PC-3 (cell line): ENCODE measurements around the gene ARHGAP28. TPM values are rescaled to one million over a fixed set of nuclear protein-coding genes. Genes with fewer than 3 reads are reported as not detected.

Experiments
- ATAC-seq: fragments of 200-7000 bp; cut with Tn5 transposase; 2 replicates; pipeline ENCODE4 v1.9.1; 2020; ENCODE audit warnings: mild to moderate bottlenecking, moderate library complexity
- BruUV-seq: library from RNA; stranded (reverse); fragments of 400-500 nt; replicated peaks from 2 replicates; lab custom pipeline; 2021; lab: Mats Ljungman, UMichigan
- CTCF ChIA-PET: fragments of 300-600 bp; sonication (Branson Sonifier 250); formaldehyde crosslinking; loops from one replicate; lab custom pipeline; 2022; ENCODE audit warnings: antibody characterized with exemption; lab: Charles Lee
- POLR2A ChIA-PET: fragments of 300-600 bp; sonication (Branson Sonifier 250); formaldehyde crosslinking; loops from one replicate; lab custom pipeline; 2022; ENCODE audit warnings: antibody characterized with exemption; ENCODE audit not compliant: unreplicated experiment; lab: Charles Lee
- DNase-seq: peaks from one replicate; pipeline ENCODE4 v3.0.0-alpha.2; 2015
- H2AFZ ChIP-seq: fragments of 300-600 bp; sonication (generic); 2 replicates; pipeline ENCODE4 v1.6.0; 2016; ENCODE audit warnings: antibody characterized with exemption, low read length
- H3F3A ChIP-seq: fragments of 300-600 bp; sonication (generic); one replicate; pipeline ENCODE4 v1.6.0; 2017; ENCODE audit warnings: antibody characterized with exemption, low read length, control low read depth, mild to moderate bottlenecking; ENCODE audit not compliant: unreplicated experiment
- H3K27ac ChIP-seq: fragments of 300-600 bp; sonication (generic); 2 replicates; pipeline ENCODE4 v1.5.1; 2016; ENCODE audit warnings: mild to moderate bottlenecking, low read length
- H3K27me3 ChIP-seq: fragments of 300-600 bp; sonication (generic); 2 replicates; pipeline ENCODE4 v1.6.1; 2016; ENCODE audit warnings: low read length, mixed read lengths
- H3K36me3 ChIP-seq: fragments of 300-600 bp; sonication (generic); 2 replicates; pipeline ENCODE4 v1.6.1; 2016; ENCODE audit warnings: low read depth, mixed run types, low read length, mixed read lengths
- H3K4me1 ChIP-seq: fragments of 300-600 bp; sonication (generic); 2 replicates; pipeline ENCODE4 v1.5.1; 2016; ENCODE audit warnings: low read length; ENCODE audit not compliant: insufficient read depth
- H3K4me2 ChIP-seq: fragments of 300-600 bp; sonication (generic); 2 replicates; pipeline ENCODE4 v1.6.0; 2016; ENCODE audit warnings: low read length
- H3K4me3 ChIP-seq: fragments of 300-600 bp; sonication (generic); 2 replicates; pipeline ENCODE4 v1.5.1; 2016; ENCODE audit warnings: mild to moderate bottlenecking, low read length, mixed read lengths
- H3K79me2 ChIP-seq: fragments of 300-600 bp; sonication (generic); 2 replicates; pipeline ENCODE4 v1.6.1; 2017; ENCODE audit warnings: low read length, mixed read lengths
- H3K9ac ChIP-seq: fragments of 300-600 bp; sonication (generic); 2 replicates; pipeline ENCODE4 v1.6.0; 2016; ENCODE audit warnings: mild to moderate bottlenecking, low read length
- H3K9me2 ChIP-seq: fragments of 300-600 bp; sonication (generic); replicated peaks from 2 replicates; pipeline ENCODE4 v1.6.1; 2016; ENCODE audit warnings: mixed run types, low read length, mixed read lengths
- H3K9me3 ChIP-seq: fragments of 300-600 bp; sonication (generic); 2 replicates; pipeline ENCODE4 v1.6.1; 2016; ENCODE audit warnings: low read length, mixed read lengths
- H4K20me1 ChIP-seq: fragments of 300-600 bp; sonication (generic); 2 replicates; pipeline ENCODE4 v1.6.1; 2016; ENCODE audit warnings: low read length, mixed read lengths
- CTCF ChIP-seq: fragments of 300-600 bp; sonication (generic); conservative IDR thresholded peaks from 2 replicates; pipeline ENCODE4 v1.5.1; 2017; ENCODE audit warnings: antibody characterized with exemption, low read depth, mild to moderate bottlenecking, low read length
- EZH2 ChIP-seq: fragments of 300-600 bp; sonication (generic); IDR thresholded peaks from one replicate; pipeline ENCODE4 v1.6.1; 2017; ENCODE audit warnings: antibody characterized with exemption, mild to moderate bottlenecking, low read length; ENCODE audit not compliant: unreplicated experiment
- EZH2phosphoT487 ChIP-seq: fragments of 300-600 bp; sonication (generic); IDR thresholded peaks from 2 replicates; pipeline ENCODE4 v1.6.1; 2018; ENCODE audit warnings: mild to moderate bottlenecking, antibody characterized with exemption, low read length, borderline replicate concordance
- intact Hi-C: fragments of 100-400 bp; cut with micrococcal nuclease; formaldehyde crosslinking; loops from 2 replicates; pipeline ENCODE4 v1.9.0; 2023
- total RNA-seq: library from RNA; depleted of rRNA; stranded (reverse); fragments of >200 nt; gene quantifications from 2 replicates; pipeline ENCODE4 v1.2.3, GENCODE V29; 2014

Gene ARHGAP28
- total RNA-seq, 1 experiment from 2014 or later, result 10.0 TPM

- no peak overlapping the region for H3K4me2 ChIP-seq
- H2AFZ ChIP-seq, result no peak overlapping the region
- DNase-seq, result no peak
- no peak overlapping the region for H3K9ac ChIP-seq
- H3K27ac ChIP-seq, result no peak overlapping the region
- no peaks in the 10 kb centered on the region for H3K36me3 ChIP-seq
- TF ChIP-seq EZH2, result no peak
- TF ChIP-seq EZH2phosphoT487, result no peak
- TF ChIP-seq CTCF, result no peak
- H4K20me1 ChIP-seq, result no peaks in the 10 kb centered on the region
- H3K4me3 ChIP-seq, result no peak overlapping the region
- H3K4me1 ChIP-seq, result no peaks in the 10 kb centered on the region
- H3K9me2 ChIP-seq, result no peaks in the 10 kb centered on the region
- intact Hi-C loops, result no loop called here
- no TSS peak for BruUV-seq
- ChIA-PET POLR2A (no interaction called here), CTCF (no interaction called here)
- H3F3A ChIP-seq, result no peaks in the 10 kb centered on the region
- H3K9me3 ChIP-seq, result no peaks in the 10 kb centered on the region
- peaks cover 92% of the 10 kb centered on the region for H3K27me3 ChIP-seq
- H3K79me2 ChIP-seq, result no peaks in the 10 kb centered on the region
- ATAC-seq, result no peak
Measured at GRCh38 chr18:6939972-6940371, 210.5 kb downstream of the ARHGAP28 start.

GRCh38 chr18:6940451-6940850 is 210.9 kb downstream of the ARHGAP28 start:
- H3K4me2 ChIP-seq, result no peak overlapping the region
- ChIA-PET CTCF (no interaction called here), POLR2A (interaction anchor here (0.6 kb wide), 1 partner anchor 69 kb away, joined by 4 read pairs; no protein-coding TSS in a partner anchor)
- no peaks in the 10 kb centered on the region for H4K20me1 ChIP-seq
- no peak overlapping the region for H3K27ac ChIP-seq
- ATAC-seq (no peak), DNase-seq (no peak)
- no peaks in the 10 kb centered on the region for H3K4me1 ChIP-seq
- H3K9me2 ChIP-seq, result no peaks in the 10 kb centered on the region
- no peak for TF ChIP-seq CTCF
- TF ChIP-seq EZH2, result no peak
- no peak for TF ChIP-seq EZH2phosphoT487
- H2AFZ ChIP-seq, result no peak overlapping the region
- no TSS peak for BruUV-seq
- H3F3A ChIP-seq, result no peaks in the 10 kb centered on the region
- intact Hi-C loops, result no loop called here
- no peak overlapping the region for H3K4me3 ChIP-seq
- H3K9me3 ChIP-seq, result no peaks in the 10 kb centered on the region
- peaks cover 92% of the 10 kb centered on the region for H3K27me3 ChIP-seq
- H3K9ac ChIP-seq, result no peak overlapping the region
- H3K79me2 ChIP-seq, result no peaks in the 10 kb centered on the region
- H3K36me3 ChIP-seq, result no peaks in the 10 kb centered on the region

DNA sequence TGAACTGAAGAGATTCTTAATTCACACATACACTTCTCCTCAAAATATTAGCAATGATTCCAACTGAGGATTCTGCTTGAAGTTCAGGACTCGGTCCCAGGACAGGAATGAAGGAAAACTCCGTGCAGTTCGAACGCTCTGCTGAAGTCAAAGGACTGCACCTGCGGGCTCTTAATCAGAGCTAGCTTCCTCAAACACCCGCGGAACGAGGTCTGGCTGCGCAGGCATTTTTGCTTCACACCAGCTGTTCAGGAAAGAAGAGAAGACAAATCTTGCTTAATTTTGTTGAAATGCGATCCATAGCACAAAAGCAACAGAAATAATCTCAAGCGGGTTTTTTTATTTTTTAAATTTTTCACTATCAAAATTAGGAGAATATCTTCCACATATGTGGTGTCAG is 212.5 kb downstream of the ARHGAP28 start:
- Histone ChIP-seq H3K9me2 (no peaks in the 10 kb centered on the region), H3K36me3 (no peaks in the 10 kb centered on the region), H3K27ac (no peak overlapping the region), H3K79me2 (no peaks in the 10 kb centered on the region), H2AFZ (no peak overlapping the region), H3K9me3 (no peaks in the 10 kb centered on the region), H3K4me3 (no peak overlapping the region), H4K20me1 (no peaks in the 10 kb centered on the region), H3K9ac (no peak overlapping the region), H3K4me2 (no peak overlapping the region), H3K4me1 (no peaks in the 10 kb centered on the region), H3K27me3 (peaks cover 83% of the 10 kb centered on the region), H3F3A (no peaks in the 10 kb centered on the region)
- no TSS peak for BruUV-seq
- no peak for DNase-seq
- POLR2A ChIA-PET, result no interaction called here
- intact Hi-C loops, result no loop called here
- ATAC-seq, result no peak
- TF ChIP-seq CTCF (no peak), EZH2 (no peak), EZH2phosphoT487 (no peak)
- CTCF ChIA-PET, result no interaction called here
